ENCODE results near the gene COP1.

COP1 gene

DNA sequence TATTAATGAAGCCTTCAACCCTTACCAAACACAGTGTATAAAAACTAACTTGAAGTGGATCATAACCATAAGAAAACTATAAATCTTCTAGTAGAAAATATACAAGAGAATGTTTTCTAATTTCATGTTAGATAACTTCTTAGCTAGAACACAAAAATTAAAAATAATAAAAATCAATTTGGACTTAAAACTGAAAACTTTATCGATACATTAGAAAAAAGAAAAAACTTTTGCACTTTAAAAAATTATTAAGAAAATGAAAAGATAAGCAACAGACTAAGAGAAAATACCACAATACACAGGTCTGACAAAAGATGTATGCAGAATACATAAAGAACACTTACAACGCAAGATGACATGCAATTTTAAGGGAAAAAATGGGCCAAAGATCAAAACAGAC lies 8.7 kb downstream of the COP1 start:
- DNase-seq: no peak

DNA sequence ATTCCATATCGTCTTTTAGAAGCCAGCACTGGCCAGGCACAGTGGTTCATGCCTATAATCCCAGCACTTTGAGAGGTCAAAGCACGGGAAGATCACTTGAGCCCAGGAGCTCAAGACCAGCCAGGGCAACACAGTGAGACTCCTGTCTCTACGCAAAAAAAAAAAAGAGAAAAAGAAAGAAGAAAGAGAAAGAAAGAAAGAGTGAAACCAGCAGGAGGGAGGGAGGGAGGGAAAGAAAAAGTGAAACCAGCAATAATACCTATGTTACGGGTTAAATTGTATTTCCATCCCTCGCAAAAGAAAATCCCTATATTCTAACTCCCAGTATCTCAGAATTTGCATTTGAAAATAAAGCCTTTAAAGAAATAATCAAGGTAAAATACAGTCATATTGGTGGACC lies 10.4 kb downstream of the COP1 start:
- no peak for DNase-seq

DNA sequence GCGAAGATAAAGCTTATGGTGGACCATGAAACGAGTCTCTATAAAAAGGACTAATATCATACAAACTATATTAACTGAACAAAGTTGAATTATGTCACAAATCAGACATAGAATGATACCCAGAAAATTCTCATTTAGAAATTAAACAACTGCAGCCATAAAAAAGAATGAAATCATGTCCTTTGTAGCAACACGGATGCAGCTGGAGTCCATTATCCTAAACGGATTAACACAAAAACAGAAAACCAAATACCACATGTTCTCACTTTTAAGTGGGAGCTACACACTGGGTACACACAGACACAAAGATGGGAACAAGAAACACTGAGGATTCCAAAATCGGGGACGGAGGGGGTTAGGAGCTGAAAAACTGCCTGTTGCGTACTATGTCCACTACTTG lies 11.5 kb downstream of the COP1 start:
- DNase-seq: no peak

DNA sequence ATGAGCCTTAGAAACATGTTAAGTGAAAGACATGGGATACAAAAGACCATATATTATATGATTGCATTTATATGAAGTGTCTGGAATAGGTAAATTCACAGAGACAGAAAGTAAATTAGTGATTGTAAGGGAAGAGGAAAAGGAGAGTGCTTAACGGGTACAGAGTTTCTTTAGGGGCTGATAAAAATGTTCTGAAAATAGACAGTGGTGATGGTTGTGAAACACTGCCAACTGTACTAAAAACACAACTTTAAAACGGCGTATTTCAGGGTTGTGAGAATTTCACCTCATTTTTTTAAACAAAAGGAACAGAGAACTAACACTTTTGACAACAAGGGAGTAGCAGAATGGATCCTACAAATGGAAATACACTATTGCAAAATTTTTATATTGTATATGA lies 13.4 kb downstream of the COP1 start:
- DNase-seq: no peak

DNA sequence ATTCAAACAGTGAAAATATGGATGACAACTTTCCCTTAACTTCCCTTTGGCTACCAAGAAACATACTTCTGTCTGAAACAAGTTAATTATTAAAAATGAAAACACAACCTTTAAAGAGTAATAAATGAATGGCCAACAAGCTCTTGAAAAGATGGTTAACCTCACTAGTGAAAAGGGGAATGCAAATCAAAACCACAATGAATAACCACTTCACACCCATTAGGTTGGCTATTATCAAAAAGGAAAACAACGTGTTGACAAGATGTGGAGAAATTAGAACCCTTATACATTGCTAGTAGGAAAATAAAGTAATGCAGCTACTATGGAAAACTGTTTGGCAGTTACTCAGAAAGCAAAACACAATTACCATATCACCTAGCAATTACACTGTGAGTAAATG lies 14.1 kb downstream of the COP1 start:
- DNase-seq: no peak

DNA sequence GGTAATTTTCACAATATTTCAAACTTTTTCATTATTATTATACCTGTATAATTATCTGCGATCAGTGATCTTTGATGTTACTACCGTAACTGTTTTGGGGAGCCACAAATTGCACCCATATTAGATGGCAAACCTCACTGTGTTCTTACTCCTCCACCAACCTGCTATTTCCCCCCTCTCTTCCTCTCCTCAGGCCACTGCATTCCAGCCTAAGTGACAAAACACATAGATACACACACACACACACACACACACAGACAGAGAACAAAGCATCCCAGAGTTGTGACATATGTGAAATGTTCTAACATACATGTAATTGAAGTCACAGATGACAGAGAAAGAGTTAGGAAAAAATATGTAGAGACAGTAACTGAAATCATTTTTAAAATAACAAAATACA lies 18.5 kb downstream of the COP1 start:
- DNase-seq: no peak

DNA sequence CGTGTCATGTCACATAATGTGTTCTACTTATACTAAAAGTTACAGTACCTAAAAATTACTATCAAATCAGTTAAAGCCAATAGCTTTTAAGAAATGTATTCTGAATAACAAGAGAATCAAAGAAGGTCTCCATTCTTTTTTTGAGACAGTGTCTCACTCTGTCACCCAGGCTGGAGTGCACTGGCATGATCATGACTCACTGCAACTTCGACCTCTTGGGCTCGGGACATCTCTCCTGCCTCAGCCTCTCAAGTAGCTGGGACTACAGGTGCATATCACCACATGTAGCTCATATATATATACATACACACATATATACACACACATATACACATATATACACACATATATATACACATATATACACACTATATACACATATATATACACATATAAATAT lies 20.1 kb downstream of the COP1 start:
- DNase-seq: no peak

DNA sequence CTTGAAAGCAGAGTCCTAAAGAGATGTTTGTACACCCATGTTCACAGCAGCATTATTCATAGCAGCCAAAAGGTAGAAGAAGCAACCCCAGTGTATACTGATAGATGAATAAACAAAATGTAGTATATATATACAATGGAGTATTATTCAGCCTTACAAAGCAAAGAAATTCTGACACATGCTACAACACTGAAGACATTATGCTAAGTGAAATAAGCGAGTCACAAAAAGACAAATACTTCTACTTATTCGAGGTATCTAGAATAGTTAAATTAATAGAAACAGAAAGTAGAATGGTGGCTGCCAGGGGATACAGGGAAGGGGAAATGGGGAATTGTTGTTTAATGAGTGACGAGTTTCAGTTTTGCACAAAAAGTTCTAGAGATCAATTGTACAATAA lies 23.5 kb downstream of the COP1 start:
- DNase-seq: no peak

DNA sequence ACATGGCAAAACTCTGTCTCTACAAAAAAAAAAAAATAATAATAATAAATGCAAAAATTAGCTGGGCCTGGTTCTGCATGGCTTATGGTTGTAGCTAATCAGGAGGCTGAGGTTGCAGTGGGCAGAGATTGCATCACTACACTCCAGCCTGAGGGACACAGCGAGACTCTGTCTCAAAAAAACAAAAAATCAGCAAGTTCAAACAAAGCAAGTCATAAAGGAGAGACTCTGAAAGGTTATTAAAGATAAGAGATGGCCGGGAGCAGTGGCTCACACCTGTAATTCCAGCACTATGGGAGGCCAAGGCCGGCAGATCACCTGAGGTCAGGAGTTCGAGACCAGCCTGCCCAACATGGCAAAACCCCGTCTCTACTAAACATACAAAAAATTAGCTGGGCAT lies 28.8 kb downstream of the COP1 start:
- no peak for DNase-seq

DNA sequence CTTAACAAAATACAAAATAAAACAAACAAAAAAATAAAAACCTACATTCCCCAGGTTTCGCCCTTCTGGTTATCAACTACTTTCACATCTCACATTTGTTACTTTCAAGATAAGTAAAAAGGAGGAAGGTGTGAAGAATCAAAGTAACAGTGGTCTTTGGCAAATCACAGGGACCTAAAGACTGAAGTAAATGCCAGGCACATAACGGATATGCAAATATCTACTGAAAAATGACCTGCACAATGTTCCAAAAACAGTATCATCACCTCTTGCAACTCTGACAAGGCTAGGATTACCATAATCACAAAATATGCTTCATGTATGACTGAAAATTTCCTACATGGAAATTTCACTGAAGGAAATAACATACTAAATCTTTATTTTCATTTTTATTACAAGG lies 29.3 kb downstream of the COP1 start:
- no peak for DNase-seq

DNA sequence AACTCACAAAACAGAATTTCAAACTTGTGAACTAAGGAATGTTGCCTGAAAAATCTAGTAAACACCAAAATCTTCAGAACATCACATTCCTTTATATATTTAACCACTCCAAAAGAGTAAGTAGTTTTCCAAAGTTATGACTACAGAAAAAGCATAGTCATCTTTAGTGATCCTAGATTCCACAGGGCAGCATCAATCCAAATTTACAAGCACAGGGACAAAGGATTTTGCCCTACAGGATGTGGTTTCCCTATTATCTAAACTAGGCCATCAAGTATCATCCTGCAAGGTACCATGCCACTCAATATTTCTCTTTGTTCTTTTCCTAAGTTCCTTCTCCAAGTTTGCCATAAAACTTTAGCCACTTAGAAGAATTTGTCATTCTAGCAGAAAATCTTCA lies 33.0 kb downstream of the COP1 start:
- DNase-seq: no peak

DNA sequence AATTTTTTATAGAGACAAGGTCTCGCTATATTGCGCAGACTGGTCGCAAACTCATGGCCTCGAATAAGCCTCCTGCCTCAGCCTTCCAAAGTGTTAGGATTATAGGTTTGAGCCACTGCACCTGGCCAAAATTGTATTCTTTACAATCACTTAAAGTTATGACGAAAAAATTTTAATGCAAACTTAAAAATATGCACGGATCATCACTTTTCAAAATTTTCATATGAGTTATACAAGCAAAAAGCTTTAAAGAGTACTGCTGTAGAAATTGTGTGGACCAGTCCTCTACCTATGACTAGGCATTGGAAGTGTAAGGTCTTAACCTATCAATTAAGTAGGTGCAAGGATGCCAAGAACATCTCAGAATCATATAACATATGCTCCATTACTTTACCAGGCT lies 34.9 kb downstream of the COP1 start:
- DNase-seq: no peak

DNA sequence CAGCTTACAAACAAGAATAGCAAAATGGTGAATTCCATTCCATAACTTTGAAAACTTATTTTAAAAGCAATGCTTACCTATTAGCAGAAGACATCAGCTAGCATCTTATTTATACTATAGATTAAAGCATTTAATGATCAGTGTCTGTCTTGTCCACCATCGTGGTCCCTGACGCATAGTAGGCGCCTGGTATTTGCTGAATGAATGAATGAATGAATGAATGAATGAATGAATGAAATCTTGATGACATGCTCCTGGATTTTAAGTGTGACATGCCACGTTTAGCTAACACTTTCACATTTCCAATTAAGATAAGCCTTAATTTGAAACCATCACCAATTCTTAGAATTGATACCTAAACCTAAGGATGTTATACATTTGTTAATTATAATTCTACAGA lies 39.9 kb downstream of the COP1 start:
- DNase-seq: no peak

DNA sequence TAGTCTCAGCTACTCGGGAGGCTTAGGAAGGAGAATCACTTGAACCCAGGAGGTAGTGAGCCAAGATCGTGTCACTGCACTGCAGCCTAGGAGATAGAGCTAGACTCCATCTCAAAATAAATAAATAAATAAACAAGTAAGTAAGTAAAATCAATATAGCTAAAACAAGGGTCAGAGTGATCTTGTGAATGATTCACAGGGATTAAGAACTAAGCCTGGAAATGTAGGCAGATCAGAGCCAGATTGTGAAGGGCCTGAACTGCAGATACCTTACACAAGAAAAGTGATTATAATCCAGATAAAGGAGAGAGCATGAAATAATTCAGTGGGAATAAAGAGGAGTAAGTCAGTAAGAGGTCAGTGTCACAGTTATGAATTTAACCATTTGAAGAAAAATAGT lies 41.5 kb downstream of the COP1 start:
- no peak for DNase-seq

DNA sequence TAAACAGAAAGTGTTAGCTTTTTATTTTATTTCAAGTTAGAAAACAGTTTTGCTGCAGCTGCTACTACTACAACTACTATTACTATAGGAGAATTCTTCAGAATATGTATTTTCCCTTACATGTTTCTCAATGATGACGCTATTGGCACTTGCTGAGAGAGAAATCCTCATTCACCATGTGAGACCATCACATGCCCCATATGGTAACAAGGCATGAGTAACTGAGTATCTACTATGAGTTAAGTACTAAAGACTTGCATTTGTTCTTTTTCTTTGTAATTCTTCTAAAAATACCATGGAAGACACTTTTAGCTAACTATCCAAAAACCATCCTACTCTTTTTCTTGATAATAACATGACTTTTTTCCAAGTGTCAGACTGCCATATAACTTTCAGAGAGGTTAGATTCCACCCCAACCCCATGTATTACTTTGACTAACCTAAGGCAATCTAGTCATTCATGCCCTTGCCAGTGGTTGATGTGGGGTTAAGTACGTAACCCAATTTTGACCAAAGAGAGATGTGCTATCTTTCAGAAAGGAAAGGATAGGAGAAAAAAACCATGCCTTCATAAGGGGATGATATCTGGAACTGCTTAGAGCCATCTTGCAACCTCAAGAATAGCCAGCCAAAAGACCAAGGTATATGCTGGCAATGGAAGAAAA lies 42.9 kb downstream of the COP1 start:
- DNase-seq: no peak

DNA sequence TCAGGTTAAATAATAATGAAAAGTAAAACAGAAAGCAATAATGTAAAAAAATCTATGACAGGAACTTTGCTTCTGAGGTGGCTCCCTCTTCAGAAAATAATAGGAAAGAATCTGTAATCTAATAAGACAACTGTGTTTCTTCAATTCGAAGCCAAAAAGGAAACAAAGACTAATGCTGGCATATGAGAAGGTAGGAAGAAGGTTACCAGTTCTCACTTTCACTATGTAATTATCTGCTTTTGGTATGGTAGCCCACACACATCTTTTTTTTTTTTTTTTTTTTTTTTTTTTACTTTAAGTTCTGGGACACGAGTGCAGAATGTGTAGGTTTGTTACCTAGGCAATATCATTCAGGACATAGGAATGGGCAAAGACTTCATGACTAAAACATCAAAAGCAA lies 47.1 kb downstream of the COP1 start:
- no peak for DNase-seq

DNA sequence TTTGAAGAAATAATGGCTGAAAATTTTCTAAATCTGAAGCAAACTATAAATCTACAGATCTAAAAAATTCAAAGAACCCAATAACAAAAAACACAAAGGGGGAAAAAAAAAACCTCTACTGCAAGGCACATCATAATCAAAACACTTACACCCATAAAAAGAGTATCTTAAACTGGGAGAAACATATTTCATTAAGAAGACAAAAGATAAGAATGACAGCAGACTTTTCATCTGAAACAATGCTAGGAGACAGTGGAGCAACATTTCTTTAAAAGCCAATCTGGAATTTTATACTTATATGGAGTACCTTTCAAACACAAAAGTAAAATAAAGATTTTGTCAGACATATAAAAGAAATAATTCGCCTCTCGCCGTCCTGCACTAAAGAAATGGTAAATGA lies 49.1 kb downstream of the COP1 start:
- DNase-seq: no peak

DNA sequence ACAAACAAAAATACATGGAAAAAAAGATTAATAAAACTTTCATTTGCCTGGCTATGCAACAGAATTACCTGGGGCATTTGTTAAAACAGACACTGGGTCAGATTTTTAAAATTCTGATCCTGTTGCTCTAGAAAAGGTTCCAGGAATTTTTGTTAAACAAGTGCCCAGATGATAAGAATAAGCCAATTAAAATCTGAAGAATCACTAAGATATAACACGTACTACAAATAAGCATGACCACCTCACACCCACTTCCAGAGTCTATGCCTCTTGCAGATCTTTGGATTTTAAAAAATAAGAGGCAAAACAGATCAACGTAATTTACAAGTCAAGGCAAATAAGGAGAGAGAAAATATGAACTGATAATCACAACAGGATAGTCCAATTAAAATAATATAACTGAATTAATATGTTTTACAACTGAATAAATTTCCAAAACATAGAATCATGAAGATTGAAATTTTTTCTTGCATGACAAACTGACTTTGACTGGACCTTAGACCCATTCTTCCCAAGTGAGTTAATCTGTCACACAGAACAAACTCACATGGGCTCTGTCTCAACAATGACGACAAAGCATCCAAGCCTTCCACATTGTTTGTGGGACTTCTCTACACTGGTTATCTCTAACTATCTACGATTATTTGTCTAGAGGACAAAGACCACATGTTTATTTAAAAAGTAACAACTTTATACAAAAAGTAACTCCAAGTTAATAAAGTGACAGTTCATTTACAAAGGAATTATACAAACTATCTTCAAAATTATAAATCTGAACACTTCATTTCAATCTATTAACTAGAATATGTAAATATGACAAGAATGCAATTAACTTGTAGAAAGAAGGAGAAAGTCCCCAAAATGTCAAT lies 56.9 kb downstream of the COP1 start:
- no peak for DNase-seq

DNA sequence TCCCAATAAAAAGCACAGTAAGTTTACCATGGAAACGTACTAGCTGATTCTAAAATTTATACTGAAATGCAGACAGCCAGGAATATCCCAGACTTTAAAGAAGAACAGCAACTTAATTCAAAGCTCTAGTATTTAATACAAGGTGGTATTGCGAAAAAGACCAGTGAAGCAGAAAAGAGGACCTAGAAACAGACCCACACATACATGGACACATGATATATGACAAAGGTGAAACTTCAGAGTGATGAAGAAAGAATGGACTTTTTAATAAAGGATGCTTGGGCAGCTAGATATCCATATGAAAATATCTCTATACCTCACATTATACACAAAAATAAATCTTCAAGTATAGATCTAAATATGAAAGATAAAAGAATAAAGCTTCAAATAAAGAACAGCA lies 62.6 kb downstream of the COP1 start:
- DNase-seq: no peak

DNA sequence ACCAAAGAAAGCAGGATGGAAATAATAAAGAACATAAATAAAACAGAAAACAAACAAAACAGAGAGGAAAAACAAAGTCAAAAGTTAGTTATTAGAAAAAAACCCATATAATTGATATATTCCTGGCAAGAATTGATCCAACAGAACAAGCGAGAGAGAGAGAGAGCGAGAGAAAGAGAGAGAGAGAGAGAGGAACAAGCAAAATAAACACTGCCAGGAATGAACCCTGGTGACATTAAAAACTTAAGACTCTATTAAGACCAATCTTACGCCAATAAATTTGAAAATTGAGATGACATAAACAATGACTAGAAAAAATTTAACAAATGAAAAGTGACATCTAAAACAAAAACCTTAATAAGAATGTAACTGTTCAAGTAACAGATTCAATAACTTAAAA lies 64.1 kb downstream of the COP1 start:
- no peak for DNase-seq

DNA sequence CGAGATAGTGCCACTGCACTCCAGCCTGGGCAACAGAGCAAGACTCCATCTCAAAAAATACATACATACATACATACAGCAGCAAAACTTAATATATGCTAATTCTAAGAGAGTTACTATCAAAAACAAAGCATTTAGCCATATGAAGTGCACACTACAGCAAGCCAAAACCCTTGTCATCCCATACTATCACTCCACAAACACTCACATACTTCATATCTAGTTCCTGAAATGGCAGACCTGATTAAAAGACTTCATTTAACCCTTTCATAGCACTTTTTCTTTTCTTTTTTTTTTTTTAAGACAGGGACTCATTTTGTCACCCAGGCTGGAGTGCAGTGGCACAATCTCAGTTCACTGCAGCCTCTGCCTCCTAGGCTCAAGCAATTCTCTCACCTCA lies 65.6 kb downstream of the COP1 start:
- DNase-seq: no peak

DNA sequence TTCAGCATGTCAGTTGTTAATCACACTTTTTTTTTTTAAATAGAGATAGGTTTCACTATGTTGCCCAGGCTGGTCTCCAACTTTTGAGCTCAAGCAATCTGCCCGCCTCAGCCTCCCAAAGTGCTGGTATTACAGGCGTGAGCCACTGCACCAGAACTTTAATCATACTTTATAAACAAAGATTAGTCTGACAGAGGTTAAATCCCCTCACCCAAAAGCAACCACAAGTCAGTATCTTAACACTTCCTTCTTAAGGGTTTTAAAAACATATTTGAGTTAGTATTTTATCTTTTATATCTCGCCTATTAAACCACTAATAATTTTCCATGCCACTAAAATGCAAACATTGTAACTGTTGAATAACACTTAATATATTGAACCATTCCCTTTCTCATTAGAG lies 70.2 kb downstream of the COP1 start:
- DNase-seq: no peak

DNA sequence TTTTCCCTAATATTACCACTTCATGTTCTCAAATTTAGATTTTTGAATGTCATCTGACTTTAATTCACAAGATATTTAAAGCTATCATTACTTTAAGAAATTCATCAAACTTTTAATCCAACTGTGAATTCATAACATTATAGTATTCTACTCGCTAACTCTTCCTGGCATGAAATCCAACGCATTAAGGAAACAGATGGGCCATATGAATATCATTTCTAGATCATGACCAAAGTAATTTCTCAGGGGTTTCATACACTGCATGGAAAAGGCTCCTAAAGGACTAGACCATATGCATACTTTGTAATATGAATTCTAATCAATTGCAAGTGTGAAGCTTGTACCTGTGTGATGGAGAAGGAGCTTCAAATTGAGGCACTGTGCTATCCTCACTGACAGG lies 72.4 kb downstream of the COP1 start:
- no peak for DNase-seq

DNA sequence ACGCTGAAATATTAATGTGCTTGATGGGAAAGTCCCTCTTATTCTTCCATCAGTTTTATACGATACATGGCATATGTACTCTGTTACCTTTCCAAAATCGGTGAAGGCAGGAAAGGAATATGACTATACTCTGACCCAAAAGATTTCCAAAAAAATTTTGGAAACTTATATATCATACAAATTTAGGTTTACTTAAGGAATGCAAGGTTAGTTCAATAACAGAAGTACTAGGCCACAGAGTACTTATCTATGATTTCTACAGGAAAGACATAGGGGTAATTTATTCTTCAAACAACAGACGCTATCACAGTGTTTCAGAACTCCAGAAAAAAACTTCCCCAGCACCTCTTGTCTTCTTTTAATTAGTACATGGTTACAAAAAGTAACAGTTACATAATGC lies 84.8 kb downstream of the COP1 start:
- DNase-seq: no peak

DNA sequence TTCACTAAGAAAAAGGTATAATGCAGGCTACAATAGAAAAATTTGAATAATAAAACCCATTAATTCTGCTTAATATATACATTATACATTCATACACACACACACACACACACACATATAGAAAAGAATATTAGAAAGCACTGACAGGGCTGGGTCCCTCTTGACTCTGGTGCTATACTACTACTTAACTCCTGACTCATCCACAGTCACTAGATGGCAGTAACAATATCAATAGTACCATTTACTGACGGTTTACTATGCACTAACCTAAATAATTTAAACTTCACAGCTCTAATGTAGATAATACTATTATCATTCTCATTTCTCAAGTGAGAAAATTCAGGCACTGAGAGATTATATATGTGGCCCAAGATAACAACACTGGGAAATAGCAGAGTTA lies 87.5 kb downstream of the COP1 start:
- DNase-seq: no peak
